HG03025 (cell line): ENCODE results near the gene G3BP2.
A peak's percentile ranks its signal among the peaks of the same experiment; 100 is the strongest.
"Not testable (repeated sequence)": the region's sequence is repeated elsewhere in the genome, so short reads cannot be mapped to it uniquely, and the experiment has no call there.

Experiments
- ATAC-seq: cut with Tn5 transposase; IDR thresholded peaks from one replicate; pipeline ENCODE4 v1.9.1; 2021; ENCODE audit warnings: mild to moderate bottlenecking, moderate library complexity; ENCODE audit not compliant: unreplicated experiment, low FRiP score

The G3BP2 gene

DNA sequence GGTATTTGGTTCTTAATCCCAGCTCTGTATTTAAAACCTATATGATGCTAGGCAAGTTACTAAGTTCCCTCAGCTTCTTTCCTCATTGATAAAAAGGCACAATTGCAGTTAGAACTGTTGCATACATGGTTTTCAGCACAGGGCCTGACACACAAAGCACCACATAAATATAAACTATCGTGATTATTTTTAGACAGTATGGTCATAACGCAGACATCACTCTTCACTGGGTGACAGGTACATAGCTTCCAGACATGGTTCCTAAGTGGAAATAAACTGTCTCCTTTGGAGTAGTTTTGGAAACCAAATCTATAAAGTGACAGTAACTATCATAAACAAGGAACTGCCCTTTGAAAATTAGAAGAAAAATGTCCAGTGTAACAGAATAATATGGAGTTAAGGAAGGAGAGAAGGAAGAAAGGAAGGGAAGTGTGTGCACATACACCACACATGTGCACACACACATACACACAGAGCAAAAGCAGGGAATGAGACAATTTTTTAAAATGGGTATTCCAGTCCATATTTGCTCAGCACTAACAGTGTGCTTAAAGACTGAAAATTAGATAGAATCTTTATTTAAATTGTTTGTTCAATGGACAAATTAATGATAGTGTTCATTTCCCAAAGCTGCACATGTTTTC lies 12.5 kb upstream of the G3BP2 start:
- ATAC-seq: no peak

GRCh38 chr4:75683482-75684155 lies 10.4 kb upstream of the G3BP2 start:
- ATAC-seq: no peak

GRCh38 chr4:75679876-75680575 lies 6.8 kb upstream of the G3BP2 start:
- ATAC-seq: no peak

DNA sequence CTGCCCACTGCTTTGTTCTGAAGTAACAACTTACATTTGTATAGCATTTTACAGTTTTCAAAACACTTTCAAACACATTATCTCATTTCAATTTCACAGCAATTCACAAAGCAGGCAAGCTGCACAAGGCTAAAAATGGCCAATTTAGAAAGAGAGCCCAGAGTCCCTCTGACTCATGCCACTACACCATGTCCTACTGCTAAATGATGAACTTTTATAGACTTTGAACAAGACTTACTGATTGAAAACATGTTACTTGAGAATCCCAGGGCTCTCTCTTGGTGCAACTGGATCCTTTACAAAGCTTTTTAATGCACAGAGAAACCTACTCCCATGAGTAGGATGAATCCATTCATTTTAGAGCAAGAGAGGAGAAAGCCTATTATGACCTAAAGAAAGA lies 5.8 kb upstream of the G3BP2 start:
- no peak for ATAC-seq

DNA sequence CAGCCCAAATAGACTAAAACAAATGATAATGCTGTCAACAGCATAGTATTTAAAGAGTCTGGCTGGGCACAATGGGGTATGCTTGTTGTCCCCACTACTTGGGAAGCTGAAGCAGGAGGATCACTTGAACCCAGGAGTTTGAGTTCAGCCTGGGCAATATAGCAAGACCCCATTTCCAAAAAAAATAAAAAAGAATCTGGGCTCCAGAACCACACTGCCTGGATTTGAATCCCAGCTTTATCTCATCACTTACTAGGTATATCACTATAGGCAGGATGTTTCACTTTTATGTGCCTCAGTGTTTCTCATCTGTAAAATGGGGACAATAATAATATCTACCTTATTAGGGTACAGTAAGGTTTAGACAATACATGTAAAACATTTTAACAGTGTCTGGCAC lies 5.3 kb upstream of the G3BP2 start:
- ATAC-seq: no peak

DNA sequence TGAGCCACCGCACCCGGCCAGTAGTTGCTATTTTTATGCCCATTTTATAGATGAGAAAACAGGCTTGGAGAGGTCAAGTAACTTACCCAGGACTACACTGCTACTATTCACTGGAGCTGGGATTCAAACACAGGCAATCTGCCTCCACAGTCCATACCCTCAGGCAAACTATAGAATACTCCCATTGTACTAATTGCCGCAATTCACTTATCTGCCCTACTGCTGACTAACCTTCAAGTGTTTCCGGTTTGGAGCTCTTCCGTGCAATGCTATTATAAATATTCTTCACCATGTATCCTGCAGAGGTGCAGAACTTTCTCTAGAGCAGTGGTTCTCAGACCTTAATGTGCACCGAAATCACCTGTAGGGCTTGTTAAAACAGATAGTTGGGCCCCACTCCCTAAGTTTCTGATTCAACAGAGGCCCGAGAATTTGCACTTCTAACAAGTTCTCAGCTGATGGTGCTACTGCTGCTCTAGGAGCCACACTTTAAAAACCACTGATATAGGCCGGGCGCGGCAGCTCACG lies 1.9 kb upstream of the G3BP2 start:
- no peak for ATAC-seq

GRCh38 chr4:75673959-75674328 lies 733 bp upstream of the G3BP2 start:
- no peak for ATAC-seq

DNA sequence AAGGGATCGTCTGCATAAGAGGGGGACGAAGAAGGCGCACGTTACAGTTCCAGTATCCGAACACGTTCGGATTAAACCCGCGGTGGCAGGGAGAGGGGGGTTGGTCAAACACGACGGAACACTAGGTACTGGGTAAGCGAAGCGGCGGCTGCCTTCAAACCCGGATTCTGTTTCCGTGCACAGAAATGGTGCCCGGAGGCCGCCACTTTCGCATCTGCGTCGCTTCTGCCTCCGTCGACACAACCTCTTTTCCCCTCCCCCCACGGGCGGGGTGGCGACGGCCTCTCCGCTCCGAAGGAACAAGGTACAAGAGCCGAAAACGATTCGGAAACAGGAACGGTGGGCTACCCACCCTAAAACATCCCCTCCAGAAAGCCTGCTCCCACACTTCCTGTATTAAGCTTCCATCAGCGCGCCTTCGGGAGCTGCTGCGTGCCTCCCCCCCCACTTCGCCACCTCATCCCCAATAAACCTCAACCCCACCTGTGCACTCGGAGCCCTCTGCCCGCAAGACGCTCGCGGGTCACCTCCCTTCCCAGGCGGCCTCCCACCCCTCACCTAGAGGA lies 667 bp downstream of the G3BP2 start:
- peak; percentile 24 for ATAC-seq

DNA sequence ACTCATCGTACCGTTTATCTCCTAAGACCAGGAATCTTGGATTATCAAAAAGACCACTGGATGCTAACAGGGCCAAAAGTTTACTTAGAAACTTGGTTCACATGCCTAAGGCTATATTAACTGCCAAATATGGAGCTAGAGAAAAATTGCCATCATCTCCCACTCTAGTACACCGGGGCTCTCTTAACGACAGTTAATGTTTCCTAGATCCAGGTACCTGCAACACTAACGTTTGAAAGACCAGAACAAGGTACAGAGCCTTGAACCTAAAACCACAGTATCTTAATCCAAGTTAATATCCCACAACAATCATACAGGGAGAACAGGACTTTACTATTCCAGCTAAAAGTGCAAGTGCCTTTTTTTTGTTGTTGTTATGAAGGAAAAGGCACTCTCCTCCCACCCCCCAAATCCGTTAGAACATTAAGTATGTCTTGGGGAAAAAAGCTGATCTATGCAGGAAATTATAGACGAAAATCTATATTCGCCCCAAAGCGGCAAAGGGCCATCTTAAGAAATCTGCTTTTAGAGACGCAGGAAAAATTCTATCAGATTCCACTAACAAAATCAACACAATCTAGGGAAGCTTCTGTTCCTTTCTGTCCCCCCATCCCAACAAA lies 1.3 kb downstream of the G3BP2 start:
- no peak for ATAC-seq

DNA sequence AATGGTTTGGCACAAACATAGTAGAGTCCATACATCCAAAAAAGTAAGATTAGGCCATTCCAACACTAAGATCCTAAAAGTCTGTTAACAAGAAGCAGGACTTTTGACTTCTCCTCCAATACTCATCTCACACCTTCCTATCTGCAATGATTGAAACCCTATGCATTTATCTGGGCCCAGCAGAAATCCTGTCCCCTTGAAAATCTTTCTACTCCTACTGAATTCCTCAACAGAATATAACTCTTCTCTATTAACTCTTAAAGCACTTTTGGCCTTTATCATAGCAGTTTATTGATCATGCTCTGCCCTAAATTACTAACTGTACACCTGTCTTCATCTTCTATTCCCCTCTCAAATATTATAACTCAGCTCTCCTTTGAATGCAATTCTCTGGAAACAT lies 4.6 kb downstream of the G3BP2 start:
- ATAC-seq: no peak

DNA sequence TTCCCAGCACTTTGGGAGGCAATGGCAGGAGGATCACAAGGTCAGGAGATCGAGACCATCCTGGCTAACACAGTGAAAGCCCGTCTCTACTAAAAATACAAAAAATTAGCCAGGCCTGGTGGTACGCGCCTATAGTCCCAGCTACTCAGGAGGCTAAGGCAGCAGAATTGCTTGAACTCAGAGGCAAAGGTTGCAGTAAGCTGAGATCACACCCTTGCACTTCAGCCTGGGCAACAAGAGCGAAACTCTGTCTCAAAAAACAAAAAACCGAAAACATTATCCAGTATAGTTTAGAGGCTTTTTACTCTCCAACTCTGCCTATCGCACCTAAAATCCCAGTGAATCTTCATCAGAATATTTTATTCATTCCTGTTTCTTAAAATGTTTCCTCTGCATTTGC lies 5.6 kb downstream of the G3BP2 start:
- not testable (repeated sequence) for ATAC-seq

DNA sequence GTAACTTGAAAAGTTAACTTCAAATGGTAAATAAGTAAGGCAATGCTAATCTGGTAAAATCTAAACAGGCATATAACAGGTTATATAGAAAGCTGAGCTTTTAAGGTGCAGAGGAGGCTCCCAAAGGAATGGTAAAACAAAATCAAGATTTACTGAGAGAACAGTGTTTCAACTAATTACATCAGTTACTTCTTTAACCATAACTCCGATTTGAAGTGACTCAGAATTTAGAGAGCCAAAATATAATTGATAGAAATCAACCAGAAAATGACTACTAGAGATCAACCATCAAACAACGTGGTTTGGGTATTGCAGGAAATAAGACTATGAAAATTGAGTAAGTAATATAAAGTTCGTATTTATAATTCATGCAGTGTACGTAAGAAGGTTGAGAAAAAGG lies 6.9 kb downstream of the G3BP2 start:
- no peak for ATAC-seq

GRCh38 chr4:75664604-75665003 lies 8.6 kb downstream of the G3BP2 start:
- ATAC-seq: not testable (repeated sequence)

DNA sequence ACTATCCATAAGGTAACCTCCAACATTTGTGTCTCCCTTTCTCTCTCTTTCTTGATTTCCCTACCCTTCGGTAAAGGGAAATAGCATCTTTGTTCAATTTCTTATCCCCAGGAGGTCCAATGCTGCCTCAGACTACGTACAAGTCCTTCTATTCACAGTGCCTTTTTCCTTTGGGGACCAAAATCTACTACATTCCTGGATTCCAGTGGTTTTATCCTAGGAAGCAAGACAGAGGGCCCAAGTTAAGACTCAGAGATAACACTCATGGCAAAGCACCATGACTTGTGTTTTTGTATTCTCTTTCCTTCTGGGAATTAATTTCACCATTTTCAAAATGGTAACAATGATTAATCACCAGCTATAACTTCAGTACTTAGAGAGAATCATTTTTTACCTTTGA lies 10.6 kb downstream of the G3BP2 start:
- no peak for ATAC-seq

GRCh38 chr4:75660491-75660890 lies 12.7 kb downstream of the G3BP2 start:
- ATAC-seq: no peak

- ATAC-seq: no peak
Observed at GRCh38 chr4:75659512-75660031, 13.6 kb downstream of the G3BP2 start.

DNA sequence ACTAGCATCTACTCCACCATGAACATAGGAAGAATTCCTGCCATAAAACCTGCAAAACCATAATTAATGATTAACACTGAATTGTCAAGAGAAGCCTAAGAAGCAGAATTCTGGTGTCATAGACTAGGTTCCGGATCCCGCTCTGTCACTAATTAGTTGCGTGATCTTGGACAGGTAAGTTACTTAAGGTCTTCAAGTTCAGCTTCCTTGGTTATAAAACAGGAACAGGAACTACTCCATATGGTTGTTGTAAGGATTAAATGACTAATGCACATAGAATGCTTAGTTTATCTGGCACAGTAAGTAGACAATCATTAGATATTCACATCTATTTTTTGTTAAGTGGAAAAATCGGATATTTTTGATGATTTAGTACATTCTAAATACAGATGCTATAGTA lies 14.3 kb downstream of the G3BP2 start:
- no peak for ATAC-seq

- no peak for ATAC-seq
Observed at GRCh38 chr4:75655562-75655961, 17.6 kb downstream of the G3BP2 start.

DNA sequence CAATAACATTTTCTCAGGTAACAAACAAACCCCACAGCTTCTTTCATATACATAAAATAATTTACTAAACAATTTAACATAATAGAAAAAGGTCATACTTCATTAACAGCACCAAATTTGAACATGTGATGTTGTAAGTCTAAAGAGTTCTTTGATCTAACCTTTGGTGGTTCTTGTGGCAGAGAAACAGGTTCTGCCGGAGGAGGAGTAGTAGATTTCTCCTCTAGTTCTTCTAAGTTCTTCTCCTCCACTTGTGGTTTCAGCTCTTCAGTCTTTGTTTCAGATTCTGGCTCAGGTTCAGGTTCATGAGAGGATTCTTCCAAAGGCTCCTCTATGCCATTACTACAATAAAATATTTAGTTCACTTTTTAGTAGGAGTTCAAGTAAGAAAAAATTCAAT lies 18.3 kb downstream of the G3BP2 start:
- no peak for ATAC-seq

- no peak for ATAC-seq
Observed at GRCh38 chr4:75653845-75654503, 19.2 kb downstream of the G3BP2 start.
